ENCODE results near the gene EPSTI1.

The EPSTI1 gene

GRCh38 chr13:42892760-42893159, 99.3 kb downstream of the EPSTI1 start:
- TF ChIP-seq SPI1 (IDR thresholded peaks at IDR 0.05; ENCODE audit: low read depth, low read length) = no peak
- TF ChIP-seq POLR2AphosphoS5 (IDR thresholded peaks at IDR 0.05; ENCODE audit: low read depth, low read length) = no peak
- no peak for TF ChIP-seq POU2F2 (IDR thresholded peaks at IDR 0.05; ENCODE audit: low read depth, low read length)
- TF ChIP-seq PAX5 (IDR thresholded peaks at IDR 0.05; ENCODE audit: insufficient read depth, low read length, severe bottlenecking) = no peak
- no peak for FAIRE-seq
- no peak for DNase-seq (ENCODE audit: insufficient read length, low spot score)

GRCh38 chr13:42891591-42891990, 100.5 kb downstream of the EPSTI1 start:
- DNase-seq (ENCODE audit: insufficient read length, low spot score) = no peak
- TF ChIP-seq SPI1 (IDR thresholded peaks at IDR 0.05; ENCODE audit: low read depth, low read length) (no peak), POLR2AphosphoS5 (IDR thresholded peaks at IDR 0.05; ENCODE audit: low read depth, low read length) (no peak), TAF1 (IDR thresholded peaks at IDR 0.05; ENCODE audit: low read depth, low read length) (no peak), POLR2A (IDR thresholded peaks at IDR 0.05; ENCODE audit: low read depth, low read length) (no peak), POU2F2 (IDR thresholded peaks at IDR 0.05; ENCODE audit: low read depth, low read length) (no peak), PAX5 (IDR thresholded peaks at IDR 0.05; ENCODE audit: insufficient read depth, low read length, severe bottlenecking) (no peak)
- no peak for FAIRE-seq

GRCh38 chr13:42885325-42885724, 106.7 kb downstream of the EPSTI1 start:
- TF ChIP-seq PAX5 (IDR thresholded peaks at IDR 0.05; ENCODE audit: insufficient read depth, low read length, severe bottlenecking) = no peak
- no peak for TF ChIP-seq POLR2AphosphoS5 (IDR thresholded peaks at IDR 0.05; ENCODE audit: low read depth, low read length)
- no peak for TF ChIP-seq POLR2A (IDR thresholded peaks at IDR 0.05; ENCODE audit: low read depth, low read length)
- no peak for TF ChIP-seq POU2F2 (IDR thresholded peaks at IDR 0.05; ENCODE audit: low read depth, low read length)
- no peak for TF ChIP-seq SPI1 (IDR thresholded peaks at IDR 0.05; ENCODE audit: low read depth, low read length)
- TF ChIP-seq TAF1 (IDR thresholded peaks at IDR 0.05; ENCODE audit: low read depth, low read length) = no peak
- FAIRE-seq (no peak), DNase-seq (ENCODE audit: insufficient read length, low spot score) (no peak)

DNA sequence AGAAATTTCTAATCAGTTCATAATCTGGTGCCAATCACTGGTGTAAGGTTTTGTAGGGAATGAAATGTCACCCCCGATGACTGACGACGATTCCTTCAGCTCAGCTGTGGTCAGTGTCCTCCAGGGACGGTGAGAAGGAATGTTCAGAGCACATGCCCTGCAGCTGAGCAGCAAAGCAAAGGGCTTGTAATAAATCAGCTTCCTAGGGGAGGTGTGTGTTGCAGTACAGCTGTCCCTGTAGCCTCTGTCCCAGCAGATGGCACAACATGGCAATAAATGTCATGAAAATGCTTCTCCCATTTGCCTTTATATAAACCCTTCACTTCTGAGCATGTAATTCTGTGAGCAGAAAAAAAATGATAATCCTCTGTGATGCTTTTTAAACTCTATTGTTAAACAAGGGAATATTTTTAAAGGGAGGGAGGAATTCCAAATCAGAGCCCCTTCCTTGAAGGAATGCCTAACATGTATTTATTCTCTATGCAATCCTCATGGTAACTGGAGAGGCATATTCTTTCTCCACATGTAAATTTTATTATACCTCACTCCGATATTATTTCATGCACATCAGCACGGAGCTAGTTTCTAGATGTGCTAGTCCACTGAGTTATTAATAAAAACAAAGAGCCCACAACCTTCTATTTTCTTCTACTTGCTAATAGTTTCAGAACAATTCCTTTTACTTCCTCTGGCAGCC, 108.1 kb downstream of the EPSTI1 start:
- FAIRE-seq = no peak
- no peak for DNase-seq (ENCODE audit: insufficient read length, low spot score)
- TF ChIP-seq TAF1 (IDR thresholded peaks at IDR 0.05; ENCODE audit: low read depth, low read length) (no peak), POLR2A (IDR thresholded peaks at IDR 0.05; ENCODE audit: low read depth, low read length) (no peak), PAX5 (IDR thresholded peaks at IDR 0.05; ENCODE audit: insufficient read depth, low read length, severe bottlenecking) (no peak), POU2F2 (IDR thresholded peaks at IDR 0.05; ENCODE audit: low read depth, low read length) (no peak), POLR2AphosphoS5 (IDR thresholded peaks at IDR 0.05; ENCODE audit: low read depth, low read length) (no peak), SPI1 (IDR thresholded peaks at IDR 0.05; ENCODE audit: low read depth, low read length) (no peak)

GRCh38 chr13:42883142-42883541, 108.9 kb downstream of the EPSTI1 start:
- TF ChIP-seq SPI1 (IDR thresholded peaks at IDR 0.05; ENCODE audit: low read depth, low read length) = no peak
- no peak for TF ChIP-seq TAF1 (IDR thresholded peaks at IDR 0.05; ENCODE audit: low read depth, low read length)
- no peak for TF ChIP-seq PAX5 (IDR thresholded peaks at IDR 0.05; ENCODE audit: insufficient read depth, low read length, severe bottlenecking)
- TF ChIP-seq POU2F2 (IDR thresholded peaks at IDR 0.05; ENCODE audit: low read depth, low read length) = no peak
- no peak for TF ChIP-seq POLR2A (IDR thresholded peaks at IDR 0.05; ENCODE audit: low read depth, low read length)
- FAIRE-seq (no peak), DNase-seq (ENCODE audit: insufficient read length, low spot score) (no peak)

DNA sequence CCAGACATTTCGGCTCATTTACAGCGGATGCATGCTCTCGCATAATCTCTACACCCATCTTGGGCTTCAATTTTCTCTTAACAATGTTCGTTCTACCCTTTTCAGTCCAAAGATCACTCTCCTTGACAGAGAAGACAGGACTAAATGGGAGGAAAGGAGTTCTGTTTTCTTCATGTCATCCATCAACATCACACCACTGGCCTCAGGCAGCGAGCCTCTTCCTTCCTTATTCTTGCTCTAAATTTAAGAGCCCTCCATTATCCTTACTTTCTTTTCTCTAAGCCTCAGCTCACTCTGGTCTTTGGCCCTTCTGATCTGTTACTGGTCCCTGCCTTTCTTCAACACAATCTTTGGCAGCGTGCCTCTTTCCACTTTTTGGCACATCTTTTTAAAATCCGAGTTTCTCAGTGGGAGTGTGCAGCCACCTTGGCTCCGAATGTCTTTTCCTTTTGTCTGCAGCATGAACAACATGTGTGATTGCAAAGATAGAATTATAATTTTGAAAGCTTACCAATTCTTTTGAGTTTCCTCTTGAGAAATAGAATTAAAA, 111.9 kb downstream of the EPSTI1 start:
- FAIRE-seq (no peak), DNase-seq (ENCODE audit: insufficient read length, low spot score) (no peak)
- TF ChIP-seq SPI1 (IDR thresholded peaks at IDR 0.05; ENCODE audit: low read depth, low read length) (no peak), POLR2A (IDR thresholded peaks at IDR 0.05; ENCODE audit: low read depth, low read length) (no peak), TAF1 (IDR thresholded peaks at IDR 0.05; ENCODE audit: low read depth, low read length) (no peak), POLR2AphosphoS5 (IDR thresholded peaks at IDR 0.05; ENCODE audit: low read depth, low read length) (no peak), POU2F2 (IDR thresholded peaks at IDR 0.05; ENCODE audit: low read depth, low read length) (no peak), PAX5 (IDR thresholded peaks at IDR 0.05; ENCODE audit: insufficient read depth, low read length, severe bottlenecking) (no peak)

GRCh38 chr13:42878721-42879120, 113.3 kb downstream of the EPSTI1 start:
- DNase-seq (ENCODE audit: insufficient read length, low spot score) (no peak), FAIRE-seq (no peak)
- TF ChIP-seq POU2F2 (IDR thresholded peaks at IDR 0.05; ENCODE audit: low read depth, low read length) (no peak), POLR2A (IDR thresholded peaks at IDR 0.05; ENCODE audit: low read depth, low read length) (no peak), PAX5 (IDR thresholded peaks at IDR 0.05; ENCODE audit: insufficient read depth, low read length, severe bottlenecking) (no peak), POLR2AphosphoS5 (IDR thresholded peaks at IDR 0.05; ENCODE audit: low read depth, low read length) (no peak)

DNA sequence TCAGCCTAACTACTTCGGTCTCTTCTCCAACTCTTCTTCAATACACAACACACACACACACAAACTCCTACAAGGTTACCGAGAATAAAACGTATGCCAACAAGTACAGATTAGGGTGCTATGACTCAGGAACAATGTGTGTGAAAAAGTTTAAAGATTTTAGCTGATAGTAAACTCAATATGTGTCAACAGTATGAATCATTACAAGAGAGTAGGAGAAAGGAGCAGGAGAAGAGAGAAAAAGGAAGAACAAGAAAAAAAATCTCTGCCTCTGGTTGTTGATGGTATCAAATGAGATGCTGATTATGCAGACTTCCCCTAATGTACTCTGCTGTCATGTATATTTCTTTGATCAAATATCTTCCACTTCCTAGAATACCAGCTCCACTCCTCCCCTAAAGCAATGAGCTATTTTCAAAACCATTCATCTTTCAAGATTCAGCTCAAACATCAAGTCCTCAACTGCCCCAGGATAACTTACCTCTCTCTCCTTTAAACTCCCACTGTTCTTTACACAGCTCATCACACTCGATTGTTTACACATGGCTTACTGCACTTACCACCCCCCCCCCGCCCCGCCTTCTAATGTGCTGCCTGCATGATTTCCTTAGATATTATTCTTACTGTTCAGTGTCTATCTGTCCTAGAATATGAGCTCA, 115.0 kb downstream of the EPSTI1 start:
- FAIRE-seq (peak; percentile 55), DNase-seq (ENCODE audit: insufficient read length, low spot score) (no peak)
- TF ChIP-seq POU2F2 (IDR thresholded peaks at IDR 0.05; ENCODE audit: low read depth, low read length) (no peak), PAX5 (IDR thresholded peaks at IDR 0.05; ENCODE audit: insufficient read depth, low read length, severe bottlenecking) (no peak), POLR2A (IDR thresholded peaks at IDR 0.05; ENCODE audit: low read depth, low read length) (no peak), TAF1 (IDR thresholded peaks at IDR 0.05; ENCODE audit: low read depth, low read length) (no peak), POLR2AphosphoS5 (IDR thresholded peaks at IDR 0.05; ENCODE audit: low read depth, low read length) (no peak), SPI1 (IDR thresholded peaks at IDR 0.05; ENCODE audit: low read depth, low read length) (no peak)

- FAIRE-seq (peak; percentile 81), DNase-seq (ENCODE audit: insufficient read length, low spot score) (peak; percentile 49)
- TF ChIP-seq TAF1 (IDR thresholded peaks at IDR 0.05; ENCODE audit: low read depth, low read length) (no peak), POLR2AphosphoS5 (IDR thresholded peaks at IDR 0.05; ENCODE audit: low read depth, low read length) (no peak), POU2F2 (IDR thresholded peaks at IDR 0.05; ENCODE audit: low read depth, low read length) (peak; percentile 84; the same call in 1 of the 2 replicates), POLR2A (IDR thresholded peaks at IDR 0.05; ENCODE audit: low read depth, low read length) (no peak), PAX5 (IDR thresholded peaks at IDR 0.05; ENCODE audit: insufficient read depth, low read length, severe bottlenecking) (no peak), SPI1 (IDR thresholded peaks at IDR 0.05; ENCODE audit: low read depth, low read length) (peak; percentile 95)
Observed at GRCh38 chr13:42876270-42876714, 115.7 kb downstream of the EPSTI1 start.

All from GM12891 (cell line).